Esophagus mucosa (tissue), 1 donor: ENCODE data around the gene TBRG4. TPM values are rescaled to one million over a fixed set of nuclear protein-coding genes. Genes with fewer than 3 reads are reported as not detected.

Experiments used
- ATAC-seq: fragments of 200-7000 bp; cut with Tn5 transposase; one replicate; pipeline ENCODE4 v1.9.1; 2020
- total RNA-seq: library from RNA; stranded (reverse); gene quantifications from one replicate; pipeline ENCODE4 v1.2.4, GENCODE V29; 2023
- donor health status: DM: yes; HTN: yes; CAD: no.

The TBRG4 gene
- total RNA-seq, 1 donor from 2014 or later, result 51.9 TPM

- no peak for ATAC-seq
Measured at GRCh38 chr7:45053941-45054340, 57.6 kb downstream of the TBRG4 start.

DNA sequence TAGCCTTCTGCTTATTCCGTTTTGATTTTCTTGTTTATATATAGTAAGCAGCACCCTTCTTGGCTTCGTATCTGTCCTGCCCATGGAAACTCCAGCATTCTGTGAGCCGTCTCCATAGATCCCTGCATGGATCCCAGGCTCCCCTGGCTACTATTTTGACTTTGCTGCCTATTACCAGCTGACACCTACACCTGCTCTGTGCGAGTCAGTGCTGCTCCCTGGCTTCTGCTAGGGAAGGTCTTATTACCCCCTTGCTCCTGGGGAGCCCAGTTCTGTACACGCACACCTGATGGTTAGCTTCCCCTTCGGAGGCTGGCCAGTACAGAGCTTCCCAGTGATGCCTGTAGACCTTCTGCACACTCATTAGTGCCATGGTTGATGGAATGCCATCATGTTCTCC lies 58.1 kb downstream of the TBRG4 start:
- ATAC-seq, result no peak

- ATAC-seq, result no peak
Measured at GRCh38 chr7:45052011-45052410, 59.5 kb downstream of the TBRG4 start.

GRCh38 chr7:45050198-45050597 lies 61.3 kb downstream of the TBRG4 start:
- no peak for ATAC-seq

Other genes starting within 250 kb of the TBRG4 start
- 19.4 TPM for gene PURB, start 226.2 kb downstream of the TBRG4 start, total RNA-seq
- 1.1 TPM for gene MYO1G, start 132.7 kb downstream of the TBRG4 start, total RNA-seq
- 17.8 TPM for gene CCM2, start 111.5 kb downstream of the TBRG4 start, total RNA-seq
- gene NACAD, start 22.7 kb downstream of the TBRG4 start, total RNA-seq, result 0.20 TPM
- gene RAMP3, start 46.1 kb upstream of the TBRG4 start, total RNA-seq, result 7.8 TPM